Breast epithelium (tissue), 4 donors: ENCODE data around the gene NEURL1B. TPM values are rescaled to one million over a fixed set of nuclear protein-coding genes. Genes with fewer than 3 reads are reported as not detected.
A peak's percentile ranks its signal among the peaks of the same experiment; 100 is the strongest.

Source experiments
- DNase-seq, 2 donors: peaks; one replicate each; pipeline ENCODE4 v3.0.0-alpha.2; 2019; ENCODE audit warnings: low spot score in 2 of 2
- H3K27ac ChIP-seq, 2 donors: fragments of 200-600 bp; sonication (generic) in 1 of 2; one replicate each; pipeline ENCODE4 v1.5.1; 2016 to 2019; ENCODE audit warnings: mild to moderate bottlenecking in 1 of 2
- H3K27me3 ChIP-seq, 2 donors: fragments of 200-600 bp; sonication (generic) in 1 of 2; one replicate each; pipeline versions ENCODE4 v1.5.1 to v1.6.0; 2017 to 2019; ENCODE audit warnings: control low read depth in 1 of 2, mild to moderate bottlenecking in 1 of 2
- H3K36me3 ChIP-seq: fragments of 200-600 bp; one replicate; pipeline ENCODE4 v1.5.1; 2019
- H3K4me1 ChIP-seq, 2 donors: fragments of 200-600 bp; sonication (generic); one replicate each; pipeline ENCODE4 v1.5.1; 2016 to 2019; ENCODE audit warnings: control low read depth in 1 of 2
- H3K4me3 ChIP-seq, 3 donors: fragments of 200-600 bp; sonication (generic); 1 replicate in 2 of 3; 2 replicates in 1 of 3; pipeline ENCODE4 v1.5.1; 2016 to 2019; ENCODE audit warnings: mild to moderate bottlenecking in 3 of 3, moderate library complexity in 2 of 3
- H3K9me3 ChIP-seq, 2 donors: fragments of 200-600 bp; sonication (generic) in 1 of 2; one replicate each; pipeline ENCODE4 v1.5.1; 2016 to 2019; ENCODE audit warnings: control low read depth in 1 of 2
- CTCF ChIP-seq, 3 donors: fragments of 450-650 bp; IDR thresholded peaks; one replicate each; pipeline ENCODE4 v1.5.1; 2016 to 2017; ENCODE audit warnings: antibody characterized with exemption in 3 of 3, mild to moderate bottlenecking in 3 of 3, moderate library complexity in 3 of 3
- POLR2A ChIP-seq: fragments of 450-650 bp; IDR thresholded peaks from one replicate; pipeline ENCODE4 v1.6.1; 2016; ENCODE audit warnings: antibody characterized with exemption, mild to moderate bottlenecking, moderate library complexity
- POLR2AphosphoS5 ChIP-seq, 3 donors: sonication (generic); formaldehyde crosslinking; IDR thresholded peaks; one replicate each; pipeline ENCODE4 v1.6.1; 2017; ENCODE audit warnings: antibody characterized with exemption in 3 of 3
- intact Hi-C: fragments of 100-400 bp; cut with DNase I; formaldehyde crosslinking; loops from one replicate; pipeline ENCODE4 v1.15.1; 2023; ENCODE audit warnings: low total_unique reads
- total RNA-seq, 3 donors: library from RNA; depleted of rRNA; stranded (reverse); fragments of >200 nt; gene quantifications; one replicate each; pipeline ENCODE4 v1.1.0, GENCODE V29; 2016

Gene NEURL1B
- total RNA-seq, 3 donors from 2014 or later, result 6.3 to 17.0 (median 9.9) TPM

DNA sequence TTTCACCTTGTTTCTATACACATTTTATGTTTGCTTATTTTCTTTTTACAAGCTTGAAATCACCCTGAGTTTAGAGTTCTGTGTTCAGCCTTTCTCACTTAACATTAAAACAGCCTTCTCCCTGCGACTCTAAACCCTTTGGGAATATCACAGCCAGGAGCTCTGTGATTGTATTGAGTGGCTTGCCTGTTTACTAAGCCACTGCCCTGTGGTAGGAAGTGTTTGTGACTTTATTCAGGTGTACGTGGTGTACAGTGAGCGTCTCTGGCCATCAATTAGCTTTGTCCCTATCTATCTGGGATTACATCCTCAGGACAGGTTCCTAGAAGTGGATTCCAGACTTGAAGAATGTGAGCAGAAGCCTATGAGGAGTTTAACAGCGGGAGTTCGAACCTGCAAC, 11.0 kb upstream of the NEURL1B start:
- Histone ChIP-seq H3K4me3 (no peak overlapping the region), H3K27me3 (no peaks in the 10 kb centered on the region), H3K36me3 (no peaks in the 10 kb centered on the region), H3K27ac (no peak overlapping the region), H3K4me1 (no peaks in the 10 kb centered on the region), H3K9me3 (no peaks in the 10 kb centered on the region)
- no peak for DNase-seq
- intact Hi-C loops, result no loop called here
- TF ChIP-seq CTCF (IDR thresholded peaks at IDR 0.05) (no peak), POLR2A (no peak), POLR2AphosphoS5 (IDR thresholded peaks at IDR 0.05) (no peak)

GRCh38 chr5:172630482-172630881, 10.6 kb upstream of the NEURL1B start:
- peak in 1 of 2 donors; percentile 37 for DNase-seq
- Histone ChIP-seq H3K27me3 (no peaks in the 10 kb centered on the region), H3K4me3 (no peak overlapping the region), H3K9me3 (no peaks in the 10 kb centered on the region), H3K4me1 (no peaks in the 10 kb centered on the region), H3K36me3 (no peaks in the 10 kb centered on the region), H3K27ac (no peak overlapping the region)
- no peak for TF ChIP-seq POLR2A
- TF ChIP-seq POLR2AphosphoS5 (IDR thresholded peaks at IDR 0.05), result no peak
- TF ChIP-seq CTCF (IDR thresholded peaks at IDR 0.05), result no peak
- intact Hi-C loops, result no loop called here

DNA sequence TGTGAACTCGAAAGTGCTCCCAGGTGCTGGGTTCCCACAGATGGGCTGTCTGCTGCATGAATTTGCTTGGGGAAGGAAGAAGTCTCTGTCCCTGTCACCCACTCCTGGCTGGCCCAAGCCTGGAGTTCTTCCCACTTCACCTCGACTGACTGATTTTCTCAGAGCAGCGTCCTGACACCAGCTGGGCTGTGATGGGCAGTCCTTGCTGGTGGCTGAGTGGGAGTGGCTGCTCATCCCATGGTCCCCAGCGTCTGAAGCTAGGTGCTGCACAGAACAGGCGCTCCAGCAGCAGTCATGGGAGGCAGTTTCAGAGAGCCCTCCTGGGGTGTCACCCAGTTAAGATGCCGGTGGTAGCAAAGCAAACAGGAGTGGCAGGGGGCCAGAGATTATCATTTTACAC, 10.1 kb upstream of the NEURL1B start:
- no peaks in the 10 kb centered on the region for H3K27me3 ChIP-seq
- peak in 1 of 2 donors; percentile 38 for DNase-seq
- H3K4me1 ChIP-seq, result no peaks in the 10 kb centered on the region
- H3K36me3 ChIP-seq, result no peaks in the 10 kb centered on the region
- no peak overlapping the region for H3K27ac ChIP-seq
- H3K9me3 ChIP-seq, result no peaks in the 10 kb centered on the region
- H3K4me3 ChIP-seq, result no peak overlapping the region
- TF ChIP-seq POLR2AphosphoS5 (IDR thresholded peaks at IDR 0.05) (no peak), POLR2A (no peak), CTCF (IDR thresholded peaks at IDR 0.05) (no peak)
- intact Hi-C loops, result no loop called here

DNA sequence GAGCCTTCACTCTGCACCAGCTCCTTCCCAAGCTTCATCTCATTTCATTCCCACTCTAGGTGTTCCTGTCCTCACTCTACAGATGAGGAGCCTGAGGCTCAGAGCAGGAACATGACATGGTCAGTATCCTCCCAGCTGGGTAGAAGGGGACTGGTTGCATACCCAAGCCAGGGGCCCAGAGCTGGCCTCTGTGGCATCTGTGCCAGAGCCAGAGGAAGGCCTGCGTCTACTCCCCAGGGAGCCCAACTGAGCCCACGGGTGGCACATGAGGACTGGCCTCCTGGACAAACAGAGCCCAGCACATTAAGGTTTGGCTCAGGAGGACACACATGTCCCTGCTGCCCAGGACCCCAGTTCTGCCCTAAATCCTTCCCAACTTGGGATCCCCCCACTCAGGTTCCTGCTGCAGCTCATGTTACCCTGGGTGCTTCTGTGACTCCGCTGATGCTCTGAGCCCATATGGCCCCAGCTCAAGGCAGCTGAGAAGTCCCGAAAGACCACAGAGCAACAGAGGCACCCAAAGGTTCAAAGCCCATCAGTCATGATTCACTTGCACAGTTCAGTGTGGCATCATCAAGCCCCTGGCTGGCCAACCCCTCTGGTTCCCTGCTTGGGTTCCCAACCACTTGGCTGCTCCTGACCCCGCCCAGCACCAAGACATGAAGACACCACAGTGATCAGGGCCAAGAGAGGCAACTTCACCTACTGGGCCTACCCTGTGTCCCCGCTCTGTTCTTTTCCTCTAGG, 8.5 kb upstream of the NEURL1B start:
- H3K36me3 ChIP-seq, result no peaks in the 10 kb centered on the region
- H3K27me3 ChIP-seq, result no peaks in the 10 kb centered on the region
- H3K27ac ChIP-seq, result no peak overlapping the region
- intact Hi-C loops, result no loop called here
- no peaks in the 10 kb centered on the region for H3K9me3 ChIP-seq
- DNase-seq, result peak in 1 of 2 donors; percentile 45
- H3K4me3 ChIP-seq, result no peak overlapping the region
- TF ChIP-seq CTCF (IDR thresholded peaks at IDR 0.05) (no peak), POLR2AphosphoS5 (IDR thresholded peaks at IDR 0.05) (no peak), POLR2A (no peak)
- no peaks in the 10 kb centered on the region for H3K4me1 ChIP-seq

DNA sequence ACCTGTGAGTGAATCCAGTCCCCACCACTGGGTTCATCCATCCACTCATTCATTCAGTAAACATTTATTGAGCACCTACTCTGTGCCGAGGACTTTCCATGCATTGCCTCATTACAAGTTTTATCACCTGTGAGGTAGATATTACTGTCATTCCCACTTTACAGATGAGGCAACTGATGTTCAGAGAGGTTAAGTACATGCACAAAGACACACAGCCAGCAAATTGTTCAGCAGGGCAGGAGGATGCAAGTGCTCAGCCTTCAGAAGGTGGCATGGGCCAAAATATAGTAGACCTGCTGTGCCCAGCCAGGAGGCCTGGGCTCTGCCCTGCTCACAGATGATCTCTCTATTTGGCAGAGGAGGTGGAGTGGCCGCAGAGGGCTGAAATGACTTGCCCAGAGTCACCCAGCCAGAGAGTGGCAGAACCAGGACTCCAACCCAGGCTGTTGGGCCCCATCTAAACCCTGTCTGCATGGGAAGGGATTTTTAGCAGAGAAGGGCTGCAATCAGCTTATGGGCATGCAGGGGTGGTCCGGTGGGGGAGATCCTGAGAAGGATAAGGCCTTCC, 7.6 kb upstream of the NEURL1B start:
- H3K4me1 ChIP-seq, result no peaks in the 10 kb centered on the region
- no peak for TF ChIP-seq POLR2AphosphoS5 (IDR thresholded peaks at IDR 0.05)
- TF ChIP-seq POLR2A, result no peak
- no peak for TF ChIP-seq CTCF (IDR thresholded peaks at IDR 0.05)
- no peaks in the 10 kb centered on the region for H3K27me3 ChIP-seq
- no peaks in the 10 kb centered on the region for H3K9me3 ChIP-seq
- H3K4me3 ChIP-seq, result no peak overlapping the region
- no peaks in the 10 kb centered on the region for H3K36me3 ChIP-seq
- no peak overlapping the region for H3K27ac ChIP-seq
- DNase-seq, result peak in 1 of 2 donors; percentile 24
- intact Hi-C loops, result no loop called here
